Measurements from ENCODE around the gene RCSD1.
A peak's percentile ranks its signal among the peaks of the same experiment; 100 is the strongest.

The RCSD1 gene

GRCh38 chr1:167681024-167681423 lies 51.0 kb downstream of the RCSD1 start (continued):
- TF ChIP-seq, protein P1, sequence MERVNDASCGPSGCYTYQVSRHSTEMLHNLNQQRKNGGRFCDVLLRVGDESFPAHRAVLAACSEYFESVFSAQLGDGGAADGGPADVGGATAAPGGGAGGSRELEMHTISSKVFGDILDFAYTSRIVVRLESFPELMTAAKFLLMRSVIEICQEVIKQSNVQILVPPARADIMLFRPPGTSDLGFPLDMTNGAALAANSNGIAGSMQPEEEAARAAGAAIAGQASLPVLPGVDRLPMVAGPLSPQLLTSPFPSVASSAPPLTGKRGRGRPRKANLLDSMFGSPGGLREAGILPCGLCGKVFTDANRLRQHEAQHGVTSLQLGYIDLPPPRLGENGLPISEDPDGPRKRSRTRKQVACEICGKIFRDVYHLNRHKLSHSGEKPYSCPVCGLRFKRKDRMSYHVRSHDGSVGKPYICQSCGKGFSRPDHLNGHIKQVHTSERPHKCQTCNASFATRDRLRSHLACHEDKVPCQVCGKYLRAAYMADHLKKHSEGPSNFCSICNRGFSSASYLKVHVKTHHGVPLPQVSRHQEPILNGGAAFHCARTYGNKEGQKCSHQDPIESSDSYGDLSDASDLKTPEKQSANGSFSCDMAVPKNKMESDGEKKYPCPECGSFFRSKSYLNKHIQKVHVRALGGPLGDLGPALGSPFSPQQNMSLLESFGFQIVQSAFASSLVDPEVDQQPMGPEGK (CRISPR knock-in tag; IDR thresholded peaks at IDR 0.05; ENCODE audit: borderline replicate concordance): no peak
- TF ChIP-seq RARB (CRISPR knock-in tag; IDR thresholded peaks at IDR 0.05): no peak
- no peak for TF ChIP-seq POU6F1 (CRISPR knock-in tag; IDR thresholded peaks at IDR 0.05; ENCODE audit: borderline replicate concordance, low read depth)
- TF ChIP-seq CSDC2 (CRISPR knock-in tag; IDR thresholded peaks at IDR 0.05): no peak

GRCh38 chr1:167681451-167682098 lies 51.5 kb downstream of the RCSD1 start:
- no peak for TF ChIP-seq TOX (CRISPR knock-in tag; IDR thresholded peaks at IDR 0.05; ENCODE audit: borderline replicate concordance)
- no peak for ATAC-seq

- no peak; the same call in 1 of the 3 replicates for ATAC-seq
- no peak for TF ChIP-seq ZNF8 (CRISPR knock-in tag; IDR thresholded peaks at IDR 0.05)
- TF ChIP-seq, protein P1 (CRISPR knock-in tag; IDR thresholded peaks at IDR 0.05; ENCODE audit: borderline replicate concordance): no peak
- TF ChIP-seq SNAI2 (CRISPR knock-in tag; IDR thresholded peaks at IDR 0.05): no peak
- no peak for TF ChIP-seq TSHZ2 (CRISPR knock-in tag; IDR thresholded peaks at IDR 0.05)
These were observed 53.2 kb downstream of the RCSD1 start for GRCh38 chr1:167683226-167683625.

DNA sequence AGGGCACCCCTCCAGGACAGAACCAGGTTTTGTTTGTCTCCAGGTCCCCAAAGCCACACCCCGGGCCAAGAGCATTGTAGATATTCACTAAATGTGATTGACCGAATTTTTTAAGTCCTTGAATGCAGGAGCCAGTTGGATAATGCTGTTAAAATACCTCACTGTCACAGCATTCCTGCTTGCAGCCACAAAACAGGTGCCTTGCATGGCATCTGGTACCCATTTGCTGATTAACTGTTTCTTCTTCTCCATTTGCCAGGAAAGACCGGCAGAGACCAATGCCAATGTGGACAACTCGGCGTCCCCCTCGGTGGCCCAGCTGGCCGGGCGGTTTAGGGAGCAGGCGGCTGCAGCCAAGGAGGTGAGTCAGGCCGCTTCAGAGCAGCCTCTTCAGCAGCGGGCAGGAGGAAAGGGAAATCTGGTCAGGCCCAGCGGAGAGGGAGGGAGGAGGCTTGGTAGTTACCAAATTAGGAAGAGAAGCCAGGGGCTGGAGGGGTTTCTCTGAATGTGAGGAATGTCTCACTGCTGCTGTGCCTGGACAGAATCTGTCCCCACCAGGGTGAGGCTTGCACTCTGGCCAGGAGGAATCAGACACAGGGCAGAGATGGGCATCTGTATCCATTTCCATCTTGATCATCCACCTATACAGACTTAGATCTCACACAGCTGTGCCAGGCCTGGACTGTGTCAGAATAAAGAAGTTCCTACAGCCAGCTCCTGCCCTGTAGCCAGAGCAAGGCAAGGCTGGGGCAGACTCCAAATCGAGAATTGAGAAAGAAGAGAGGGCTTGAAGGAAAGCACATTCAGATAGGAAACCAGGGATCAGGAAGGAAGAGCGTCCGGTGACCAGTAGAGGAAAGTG lies 53.8 kb downstream of the RCSD1 start:
- TF ChIP-seq ZNF70 (CRISPR knock-in tag; IDR thresholded peaks at IDR 0.05): peak; percentile 74; the same call in 1 of the 2 replicates
- TF ChIP-seq RARB (CRISPR knock-in tag; IDR thresholded peaks at IDR 0.05): no peak
- TF ChIP-seq ESRRG (CRISPR knock-in tag; IDR thresholded peaks at IDR 0.05): no peak
- 0 out of 2 replicates have a peak, but pooled peaks have one; percentile 52 for TF ChIP-seq SNAI2 (CRISPR knock-in tag; IDR thresholded peaks at IDR 0.05)
- peak; percentile 93 for ATAC-seq

DNA sequence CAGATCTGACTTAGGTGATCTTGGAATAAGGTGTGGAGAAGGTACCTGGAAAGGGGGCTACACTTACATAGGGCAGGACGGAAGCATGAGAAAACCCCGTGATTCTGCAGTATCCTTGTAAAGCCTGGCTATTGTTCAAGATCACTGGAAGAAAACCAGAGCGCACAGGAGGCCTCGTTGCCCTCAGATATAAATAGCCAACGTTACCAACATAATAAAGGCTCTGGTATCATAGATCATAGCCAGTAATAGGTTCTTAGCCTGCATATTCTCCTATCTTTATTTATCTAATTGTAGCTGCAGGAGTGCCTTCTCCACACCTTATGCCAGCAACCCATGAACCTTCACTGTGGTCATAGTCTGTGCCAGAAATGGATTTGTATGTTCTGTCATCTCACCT lies 55.8 kb downstream of the RCSD1 start:
- ATAC-seq: no peak
- no peak for TF ChIP-seq ZNF8 (CRISPR knock-in tag; IDR thresholded peaks at IDR 0.05)
- TF ChIP-seq SNAI2 (CRISPR knock-in tag; IDR thresholded peaks at IDR 0.05): no peak
- TF ChIP-seq, protein P1 (CRISPR knock-in tag; IDR thresholded peaks at IDR 0.05; ENCODE audit: borderline replicate concordance): no peak
- TF ChIP-seq GLIS3 (CRISPR knock-in tag; IDR thresholded peaks at IDR 0.05): no peak
- TF ChIP-seq TOX (CRISPR knock-in tag; IDR thresholded peaks at IDR 0.05; ENCODE audit: borderline replicate concordance): no peak
- TF ChIP-seq ARNTL (CRISPR knock-in tag; IDR thresholded peaks at IDR 0.05; ENCODE audit: borderline replicate concordance, low read depth): no peak
- TF ChIP-seq BACH2 (CRISPR knock-in tag; IDR thresholded peaks at IDR 0.05; ENCODE audit: borderline replicate concordance): no peak
- no peak for TF ChIP-seq ZC3H10 (CRISPR knock-in tag; IDR thresholded peaks at IDR 0.05)
- TF ChIP-seq PPARA (CRISPR knock-in tag; IDR thresholded peaks at IDR 0.05; ENCODE audit: borderline replicate concordance): no peak
- no peak for TF ChIP-seq ISL1 (CRISPR knock-in tag; IDR thresholded peaks at IDR 0.05)
- no peak for TF ChIP-seq CSRNP3 (CRISPR knock-in tag; IDR thresholded peaks at IDR 0.05)
- no peak for TF ChIP-seq ESRRG (CRISPR knock-in tag; IDR thresholded peaks at IDR 0.05)
- TF ChIP-seq ZNF565 (CRISPR knock-in tag; conservative IDR thresholded peaks at IDR 0.05; ENCODE audit: low read depth): no peak
- TF ChIP-seq TCF4 (CRISPR knock-in tag; IDR thresholded peaks at IDR 0.05; ENCODE audit: borderline replicate concordance): no peak
- TF ChIP-seq CSDC2 (CRISPR knock-in tag; IDR thresholded peaks at IDR 0.05): no peak
- no peak for TF ChIP-seq RARB (CRISPR knock-in tag; IDR thresholded peaks at IDR 0.05)

Data from SK-N-SH treated with all-trans-retinoic acid at 6 μM for 48 hours (cell line).